Hematopoietic multipotent progenitor cell treated with erythropoietin and hydrocortisone succinate and interleukin-3 and kit ligand, for 17 days (in vitro differentiated cells): ENCODE data around the gene PSENEN.
"Not testable (repeated sequence)": the region's sequence is repeated elsewhere in the genome, so short reads cannot be mapped to it uniquely, and the experiment has no call there.

ENCODE experiments used
- DNase-seq: peaks from one replicate; pipeline ENCODE4 v3.0.0-alpha.2; 2015; ENCODE audit warnings: low spot score

PSENEN gene

DNA sequence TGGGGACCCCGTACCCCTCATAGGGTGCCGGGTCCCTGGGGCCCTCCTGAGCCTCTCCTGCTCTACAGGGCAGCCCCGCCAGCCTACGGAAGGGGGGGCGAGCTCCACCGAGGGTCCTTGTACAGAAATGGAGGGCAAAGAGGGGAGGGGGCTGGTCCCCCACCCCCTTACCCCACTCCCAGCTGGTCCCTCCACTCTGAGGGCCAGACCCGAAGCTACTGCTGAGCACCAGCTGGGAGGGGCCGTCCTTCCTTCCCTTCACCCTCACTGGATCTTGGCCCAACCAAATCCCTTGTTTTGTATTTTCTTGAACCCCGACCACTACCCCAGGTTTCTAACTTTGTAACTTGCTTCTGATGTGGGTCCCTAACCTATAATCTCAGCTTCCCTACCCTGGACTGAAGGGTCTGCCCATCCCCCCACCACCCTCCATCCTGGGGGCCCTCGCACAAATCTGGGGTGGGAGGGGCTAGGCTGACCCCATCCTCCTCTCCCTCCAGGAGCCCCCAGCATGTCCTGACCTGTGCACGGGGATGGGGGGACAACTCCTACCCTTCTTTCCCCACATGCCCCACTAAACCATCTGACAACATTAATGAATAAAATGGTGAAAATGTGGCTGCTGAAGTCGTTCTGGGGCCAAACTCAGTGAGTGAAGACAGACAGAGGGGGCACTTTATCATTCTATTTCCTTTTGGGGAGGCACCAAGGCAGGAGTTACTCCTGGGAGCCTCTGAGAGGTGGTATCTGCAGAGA is 42.9 kb downstream of the PSENEN start:
- no peak for DNase-seq

- DNase-seq: no peak
Observed at GRCh38 chr19:35789195-35789977, 43.9 kb downstream of the PSENEN start.

DNA sequence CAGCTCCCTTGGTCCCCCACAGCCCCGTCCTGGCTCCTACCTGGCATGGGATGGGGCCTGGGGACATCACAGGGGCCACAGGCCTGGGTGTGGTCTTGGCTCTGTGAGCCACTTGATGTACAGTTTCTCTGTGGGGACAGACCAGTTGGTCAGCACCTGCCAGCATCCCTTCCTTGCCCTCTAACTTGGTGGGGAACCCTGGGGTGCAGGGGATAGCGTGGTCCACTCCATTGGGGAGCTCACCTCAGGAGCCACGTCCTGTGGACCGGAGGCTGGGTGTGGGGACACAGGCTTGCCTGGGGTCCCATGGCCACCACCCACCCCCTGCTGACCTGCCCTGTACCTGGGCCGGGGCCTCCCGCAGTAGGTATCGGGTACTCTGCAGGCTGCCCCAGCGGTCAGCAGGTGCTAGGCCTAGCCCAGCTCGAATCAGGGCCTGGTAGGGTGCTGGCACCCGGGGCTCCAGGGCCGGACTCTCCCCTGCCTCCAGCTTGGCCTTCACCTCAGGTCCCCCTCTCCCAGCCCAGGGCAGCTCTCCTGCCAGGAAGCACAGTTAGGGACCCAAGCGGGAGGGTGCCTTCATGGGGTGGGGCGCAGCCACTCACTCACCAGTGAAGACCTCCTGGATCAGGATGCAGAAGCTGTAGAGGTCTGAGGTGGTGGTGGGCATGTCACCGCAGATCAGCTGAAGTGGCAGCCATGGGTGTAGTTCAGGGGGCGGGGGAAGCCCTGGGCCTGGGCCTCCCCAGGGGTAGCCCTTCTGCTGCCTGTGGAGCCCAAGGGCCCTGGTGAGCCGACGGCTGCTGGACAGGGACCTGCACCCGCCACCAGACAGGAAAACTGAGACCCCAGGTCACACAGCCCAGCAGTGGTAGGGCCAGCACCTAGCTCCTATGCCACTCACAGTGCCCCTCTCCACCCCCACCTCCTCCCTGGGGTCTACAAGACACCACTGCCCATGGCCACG is 44.8 kb downstream of the PSENEN start:
- DNase-seq: no peak

DNA sequence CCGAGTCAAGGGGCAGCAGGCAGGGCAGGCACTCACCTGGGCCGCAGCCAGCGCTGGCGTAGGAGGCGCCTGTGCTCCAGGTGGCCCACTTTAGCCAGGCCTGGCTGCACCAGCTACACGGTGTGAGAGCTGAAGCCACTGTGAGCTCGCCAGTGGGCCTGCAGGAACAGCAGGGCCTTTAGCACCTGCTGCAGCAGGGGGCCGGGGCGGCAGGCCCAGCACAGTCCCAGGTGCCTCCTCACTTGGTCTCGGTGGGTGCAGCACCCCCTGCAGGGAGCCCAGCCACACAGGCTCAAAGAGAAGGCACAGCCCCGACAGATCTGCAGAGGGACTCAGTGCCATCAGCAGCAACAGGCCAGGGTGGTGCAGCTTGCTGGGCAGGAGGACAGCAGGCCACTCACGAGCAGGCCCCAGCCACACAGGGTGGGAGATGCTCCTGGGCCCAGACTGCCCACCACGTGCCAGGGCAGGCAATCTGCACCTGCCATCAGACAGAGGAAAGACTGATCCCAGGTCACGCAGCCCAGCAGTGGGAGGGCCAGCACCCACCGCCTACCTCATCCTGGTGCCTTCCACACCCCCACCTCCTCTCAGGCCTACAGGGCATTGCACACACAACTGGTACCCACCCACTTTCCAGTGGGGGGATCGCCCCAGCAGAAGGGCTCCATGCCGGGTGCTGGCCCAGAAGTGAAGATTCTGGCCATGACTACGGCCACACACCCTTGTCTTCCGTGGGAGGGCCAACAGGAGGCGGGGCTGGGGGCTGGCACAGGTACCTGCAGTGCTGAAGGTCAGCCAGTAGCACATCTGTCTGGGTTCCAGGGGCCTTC is 45.7 kb downstream of the PSENEN start:
- no peak for DNase-seq

DNA sequence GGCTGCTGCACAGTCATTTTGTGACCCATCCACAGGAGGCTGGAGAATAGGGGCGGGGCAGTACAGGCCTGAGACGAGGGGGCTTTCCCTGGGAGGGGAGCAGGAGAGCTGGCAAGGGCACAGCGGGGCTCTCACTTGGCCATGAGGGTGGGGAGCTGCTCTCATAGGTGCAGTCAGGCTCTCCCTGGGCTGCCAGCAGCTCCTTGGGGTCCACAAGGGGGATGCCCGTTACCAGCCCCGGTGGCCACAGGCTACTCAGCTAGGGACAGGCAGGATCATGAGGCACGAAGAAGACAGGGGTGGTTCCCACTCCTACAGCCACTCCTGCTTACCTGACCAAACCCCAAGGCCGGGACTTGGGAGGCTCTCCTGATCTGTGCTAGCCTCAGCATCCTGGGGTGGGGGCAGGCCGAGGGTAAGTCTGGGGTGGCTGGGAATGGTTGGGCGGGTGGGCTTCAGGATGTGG is 46.4 kb downstream of the PSENEN start:
- no peak for DNase-seq

DNA sequence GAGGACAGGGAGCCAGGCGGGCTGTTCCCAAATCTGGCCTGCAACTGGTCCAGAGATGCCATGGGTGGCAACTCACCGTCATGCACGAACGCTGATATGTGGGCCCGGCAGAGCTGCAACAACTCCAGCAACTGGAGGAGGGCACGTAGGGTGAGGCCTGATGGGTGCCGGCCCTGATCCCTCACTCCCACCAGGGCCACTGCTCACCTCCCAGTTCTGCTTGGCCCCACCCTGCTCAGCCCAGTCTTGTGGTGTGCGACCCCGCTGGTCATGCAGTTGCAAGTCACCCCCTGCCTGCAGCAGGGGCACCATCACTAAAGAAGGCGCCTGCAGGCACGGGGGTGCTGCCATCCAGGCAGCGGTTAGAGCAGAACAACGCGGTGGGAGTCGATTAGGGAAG is 46.9 kb downstream of the PSENEN start:
- DNase-seq: no peak

- DNase-seq: no peak
Observed at GRCh38 chr19:35792888-35793287, 47.4 kb downstream of the PSENEN start.

DNA sequence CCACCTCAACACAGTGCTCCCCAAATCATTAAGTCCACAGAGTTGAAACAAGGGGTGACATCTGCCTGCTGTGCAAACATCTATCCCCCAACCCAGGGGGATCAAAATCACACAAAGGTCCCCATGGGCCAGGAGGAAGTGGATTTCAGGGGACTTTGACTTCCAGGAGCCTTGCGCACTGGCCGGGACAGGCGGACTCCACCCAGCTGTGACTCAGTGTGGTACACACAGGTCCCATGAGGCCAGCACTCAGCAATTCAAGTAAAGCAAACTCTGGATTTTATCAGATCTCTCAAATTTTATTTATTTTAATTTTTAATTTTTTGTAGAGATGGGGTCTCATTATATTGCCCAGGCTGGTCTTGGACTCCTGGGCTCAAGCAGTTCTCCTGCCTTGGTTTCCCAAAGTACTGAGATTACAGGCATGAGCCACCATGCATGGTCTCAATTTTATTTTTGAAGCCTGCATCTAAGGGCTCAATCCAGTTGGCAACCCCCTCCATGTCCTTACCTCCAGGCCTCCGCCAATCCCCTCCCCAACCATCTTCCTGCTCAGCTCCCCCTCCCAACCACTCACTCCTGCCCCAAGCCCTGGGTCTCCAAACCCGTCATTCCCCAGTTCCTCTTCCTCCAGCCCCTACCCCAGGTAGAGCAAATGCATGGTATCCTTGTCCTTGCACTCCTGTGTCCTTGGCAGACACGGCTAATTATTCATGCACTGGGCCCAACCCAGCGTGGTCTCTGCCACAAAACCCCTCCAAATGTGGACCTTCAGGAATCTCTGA is 48.1 kb downstream of the PSENEN start:
- DNase-seq: no peak

GRCh38 chr19:35795564-35795963 is 50.1 kb downstream of the PSENEN start:
- not testable (repeated sequence) for DNase-seq
